Measurements from ENCODE around the gene MAD1L1.
"Not testable (repeated sequence)": the region's sequence is repeated elsewhere in the genome, so short reads cannot be mapped to it uniquely, and the experiment has no call there.

Gene MAD1L1

DNA sequence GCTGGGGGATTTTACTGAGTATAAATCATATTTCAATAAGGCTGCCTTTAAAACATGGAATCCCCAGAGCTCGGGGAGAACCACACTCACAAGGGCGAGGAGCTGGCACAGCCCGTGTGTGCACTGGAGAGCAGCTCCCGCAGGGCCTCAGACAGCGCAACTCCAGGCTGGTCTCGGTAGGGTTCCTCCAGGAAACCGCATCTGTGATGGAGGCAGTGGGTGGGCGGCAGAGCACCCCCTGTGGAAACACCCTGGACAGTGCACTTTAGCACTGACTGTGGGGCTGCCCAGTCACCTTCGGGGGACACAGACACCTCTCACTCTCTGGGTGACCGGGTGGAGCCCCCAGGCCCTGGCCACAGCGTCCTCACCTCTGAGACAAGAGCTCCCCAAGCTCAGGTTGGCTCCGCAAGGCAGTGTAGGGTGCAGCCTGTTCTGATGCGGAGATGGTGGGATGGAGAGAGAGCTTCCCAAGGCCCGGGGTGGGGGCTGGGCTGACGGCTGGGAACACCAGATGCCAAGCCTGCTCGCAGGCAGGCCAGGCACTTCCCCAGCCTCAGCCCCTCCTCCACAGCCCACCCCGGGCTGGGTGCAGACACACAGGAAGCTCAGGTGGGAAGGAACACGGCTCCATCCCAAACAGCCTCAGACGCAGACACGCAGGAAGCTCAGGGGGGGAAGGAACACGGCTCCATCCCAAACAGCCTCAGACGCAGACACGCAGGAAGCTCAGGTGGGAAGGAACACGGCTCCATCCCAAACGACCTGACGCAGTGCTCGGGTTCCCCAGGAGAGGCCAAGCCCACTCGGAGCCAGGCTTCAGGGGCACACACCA, 224.4 kb downstream of the MAD1L1 start:
- DNase-seq: no peak

DNA sequence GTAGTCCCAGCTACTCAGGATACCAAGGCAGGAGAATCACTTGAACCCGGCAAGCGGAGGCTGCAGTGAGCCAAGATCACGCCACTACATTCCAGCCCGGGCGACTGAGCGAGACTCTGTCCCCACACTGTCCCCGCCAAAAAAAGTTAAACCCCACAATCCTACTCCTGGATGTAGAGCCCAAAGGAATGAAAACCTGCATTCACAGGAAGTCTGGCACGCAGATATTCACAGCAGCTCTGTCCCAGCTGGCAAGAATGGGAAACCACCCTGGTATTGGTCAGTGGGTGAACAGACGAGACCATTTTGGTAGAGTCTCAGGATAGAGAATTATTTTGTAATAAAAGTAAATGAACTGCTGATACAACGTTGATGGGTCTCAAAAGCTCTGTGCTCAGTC, 225.2 kb downstream of the MAD1L1 start:
- DNase-seq: no peak

DNA sequence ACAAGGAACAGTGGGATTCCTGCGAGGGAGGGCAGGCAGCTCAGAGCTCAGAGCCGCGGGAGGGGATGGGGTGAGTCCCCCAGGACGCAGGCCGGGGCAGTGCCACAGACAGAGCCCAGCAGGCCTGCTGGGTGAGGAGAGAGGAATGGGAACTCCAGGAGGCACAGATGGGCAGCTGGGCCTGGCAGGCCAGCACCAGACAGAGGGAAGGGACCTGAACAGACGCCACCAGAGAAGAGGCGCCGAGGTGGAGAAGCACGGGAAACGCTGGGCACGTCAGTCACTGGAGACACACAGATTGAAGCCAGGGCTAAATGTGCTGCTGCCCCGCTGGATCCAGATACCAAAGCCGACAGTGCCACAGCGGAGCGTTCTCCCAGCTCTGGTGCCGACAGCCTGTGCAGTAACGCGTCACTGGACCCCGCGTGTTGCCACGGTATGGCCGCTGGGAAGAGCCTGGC, 225.8 kb downstream of the MAD1L1 start:
- no peak for DNase-seq

DNA sequence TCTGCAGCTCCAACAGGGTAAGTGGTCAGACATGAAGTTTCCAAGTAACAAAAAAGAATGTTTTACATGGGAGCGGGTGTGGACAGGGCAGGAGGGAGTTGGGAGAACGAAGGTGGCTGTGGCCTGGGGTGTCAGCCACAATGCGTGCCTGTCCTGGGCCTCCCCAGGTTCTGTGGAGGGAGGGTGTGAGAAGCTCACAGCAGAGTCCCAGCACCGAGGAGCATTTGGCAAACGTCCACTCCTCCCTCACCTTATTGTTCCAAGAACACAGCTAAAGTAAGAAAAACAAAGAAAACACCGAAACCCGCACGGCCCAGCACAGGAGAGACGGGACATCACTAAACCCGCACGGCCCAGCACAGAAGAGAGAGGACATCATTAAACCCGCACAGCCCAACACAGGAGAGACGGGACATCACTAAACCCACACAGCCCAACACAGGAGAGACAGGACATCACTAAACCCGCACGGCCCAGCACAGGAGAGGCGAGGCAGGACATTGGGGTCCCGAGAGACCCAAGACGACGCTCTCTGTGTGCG, 226.4 kb downstream of the MAD1L1 start:
- no peak for DNase-seq

DNA sequence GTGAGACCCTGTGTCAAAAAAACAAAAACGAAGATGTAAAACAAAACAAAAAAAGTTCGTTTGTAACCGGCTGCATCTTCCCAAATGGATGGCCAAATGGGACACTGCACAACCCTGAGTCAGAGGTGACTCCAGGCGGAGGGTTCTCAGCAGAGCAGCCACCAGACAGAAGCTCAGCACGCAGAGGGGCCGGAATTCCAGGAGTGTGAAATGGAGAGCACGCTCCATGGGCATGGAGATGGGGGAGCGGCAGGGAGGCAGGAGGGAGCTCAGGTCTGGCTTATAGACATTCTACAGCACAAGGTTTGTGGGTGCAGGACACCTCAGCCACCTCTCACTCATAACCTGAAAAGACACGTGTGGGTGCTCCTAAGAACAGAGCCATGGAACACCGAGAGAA, 227.0 kb downstream of the MAD1L1 start:
- DNase-seq: no peak

DNA sequence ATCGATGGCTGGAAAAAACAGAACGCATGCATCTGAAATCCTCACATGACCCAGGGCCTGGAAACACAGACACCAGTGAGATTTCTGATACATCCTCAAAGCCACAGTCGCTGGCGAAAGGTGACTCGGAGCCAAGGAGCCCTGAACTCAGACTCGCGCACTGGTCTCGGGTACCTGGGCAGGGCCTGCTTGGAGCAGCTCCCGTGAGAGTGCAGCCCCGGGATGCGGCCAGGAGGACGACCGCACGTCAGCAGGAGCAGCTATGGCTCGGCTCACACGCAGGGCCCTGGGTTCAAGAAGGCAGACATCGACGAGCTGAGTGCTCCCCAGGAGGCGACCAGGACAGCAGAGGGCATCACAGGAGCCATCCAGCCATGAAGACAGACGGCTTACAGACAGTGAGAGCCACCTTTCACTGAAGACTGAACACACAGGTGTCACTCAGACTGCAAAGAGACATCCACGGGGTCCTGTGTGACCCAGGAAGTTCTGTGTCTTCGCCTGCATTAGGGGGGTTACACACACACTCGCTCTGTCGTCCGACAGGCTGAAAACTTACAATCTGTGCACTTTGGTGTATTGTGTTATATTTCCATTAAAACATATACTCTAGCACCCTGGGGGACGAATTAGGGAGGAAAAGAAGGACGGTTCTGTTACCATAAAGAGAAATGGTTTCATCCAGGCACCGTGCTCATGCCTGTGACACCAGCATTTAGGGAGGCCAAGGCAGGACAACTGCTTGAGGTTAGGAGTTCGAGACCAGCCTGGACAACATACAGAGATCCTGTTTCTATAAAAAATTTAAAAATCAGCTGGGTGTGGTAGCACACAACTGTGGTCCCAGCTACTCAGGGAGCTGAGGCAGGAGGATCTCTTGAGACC, 227.7 kb downstream of the MAD1L1 start:
- DNase-seq: no peak

DNA sequence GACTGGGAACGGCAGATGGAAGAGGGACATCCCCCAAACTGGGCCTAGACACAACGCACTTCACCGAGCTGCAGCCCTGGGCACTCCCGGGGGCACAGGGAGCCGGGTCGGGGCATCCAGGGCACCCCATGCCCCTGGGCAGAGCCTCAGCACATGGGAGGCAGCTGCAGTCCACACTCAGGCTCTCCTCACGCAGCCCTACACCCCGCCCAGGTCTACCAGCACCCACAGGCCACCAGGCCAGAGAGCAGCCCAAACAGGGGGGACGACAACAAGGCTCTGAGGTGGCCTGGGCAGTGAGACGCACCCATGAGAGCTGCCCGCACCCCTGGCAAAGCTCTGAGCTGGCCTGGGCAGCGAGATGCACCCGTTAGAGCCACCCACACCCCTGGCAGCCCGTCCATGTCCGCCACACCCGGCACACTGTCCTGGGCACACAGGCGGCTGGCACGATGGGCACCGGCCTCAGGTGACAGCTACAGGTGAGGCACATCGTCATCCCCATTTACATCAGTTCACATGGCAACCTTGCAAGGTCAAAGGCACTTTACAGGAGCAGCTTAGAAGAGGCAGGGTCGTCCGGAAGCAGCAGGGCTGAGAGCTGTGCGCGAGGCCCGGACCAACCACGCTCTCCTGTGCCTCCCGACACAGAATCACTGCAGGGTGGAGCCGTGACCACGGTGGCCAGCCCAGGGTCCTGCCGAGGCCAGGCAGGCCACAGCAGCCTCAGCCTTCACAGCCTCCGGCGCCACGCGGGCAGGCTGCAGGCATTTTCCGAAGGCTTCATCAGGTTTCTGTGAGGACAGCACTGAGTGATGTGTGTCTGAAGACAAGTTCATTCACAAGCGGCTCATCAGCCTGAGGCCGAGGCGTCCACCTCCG, 228.6 kb downstream of the MAD1L1 start:
- no peak for DNase-seq

DNA sequence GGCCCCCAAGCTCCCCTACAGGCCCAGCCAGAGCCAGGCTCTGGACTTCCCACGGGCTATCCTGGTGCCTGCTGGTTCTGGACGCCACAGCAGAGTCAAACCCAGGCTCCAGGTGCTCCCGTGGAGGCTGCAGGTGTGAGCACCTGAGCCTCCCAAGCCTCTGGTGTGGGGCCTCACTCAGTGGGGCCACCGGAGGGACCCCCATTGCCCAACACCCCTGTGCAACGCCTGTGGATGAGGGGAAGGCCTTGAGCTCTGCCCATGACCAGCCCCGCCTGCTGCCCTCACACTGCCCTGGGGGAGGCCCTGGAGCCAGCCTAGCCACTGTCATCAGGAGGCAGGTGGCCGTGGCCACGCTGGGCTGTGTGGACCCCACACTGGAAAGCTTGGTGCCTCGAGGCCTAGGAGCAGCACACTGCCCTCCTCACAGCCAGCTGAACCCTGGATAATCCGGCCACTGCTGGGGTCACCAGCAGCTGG, 229.3 kb downstream of the MAD1L1 start:
- DNase-seq: no peak

DNA sequence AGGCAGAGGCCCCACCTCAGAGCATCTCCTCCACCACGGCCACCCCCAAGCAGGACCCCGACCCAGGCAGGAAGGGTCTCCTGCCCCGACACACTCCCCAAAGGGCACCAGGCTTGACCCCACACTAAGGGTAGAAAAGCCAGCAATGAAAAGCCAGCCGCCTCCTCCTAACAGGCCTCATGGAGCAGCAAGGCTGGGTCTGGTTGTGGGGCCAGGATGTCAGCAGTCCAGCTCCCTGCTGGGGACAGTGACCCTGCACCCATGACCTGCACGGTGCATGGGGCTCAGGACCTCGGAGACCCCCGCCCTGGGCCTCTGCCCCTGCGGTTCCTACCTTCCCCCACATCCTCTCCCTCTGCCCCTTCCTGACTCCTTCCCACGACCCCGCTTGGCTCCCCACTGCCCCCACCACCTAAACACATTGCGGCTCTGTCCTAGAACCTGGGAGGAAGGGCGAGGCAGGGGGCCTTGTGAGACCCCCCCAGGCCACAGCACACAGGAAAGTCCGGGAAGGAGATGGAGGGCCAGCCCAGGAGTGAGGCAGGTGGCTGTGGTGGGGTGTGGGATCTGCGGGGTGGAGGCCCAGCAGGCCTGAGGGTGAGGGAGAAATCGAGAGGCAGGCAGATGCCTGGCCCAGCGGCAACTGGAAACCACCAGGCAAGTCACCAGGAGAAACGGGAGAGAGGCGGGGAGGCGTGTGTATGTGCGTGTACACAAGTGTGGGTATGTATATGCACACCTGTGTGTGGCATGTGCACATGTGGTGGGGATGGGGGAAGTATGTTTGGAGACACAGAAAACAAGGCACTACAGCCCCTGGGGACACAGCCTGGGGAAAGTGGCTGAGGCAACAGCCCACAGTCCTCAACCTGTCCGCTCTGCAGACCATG, 229.9 kb downstream of the MAD1L1 start:
- no peak for DNase-seq

DNA sequence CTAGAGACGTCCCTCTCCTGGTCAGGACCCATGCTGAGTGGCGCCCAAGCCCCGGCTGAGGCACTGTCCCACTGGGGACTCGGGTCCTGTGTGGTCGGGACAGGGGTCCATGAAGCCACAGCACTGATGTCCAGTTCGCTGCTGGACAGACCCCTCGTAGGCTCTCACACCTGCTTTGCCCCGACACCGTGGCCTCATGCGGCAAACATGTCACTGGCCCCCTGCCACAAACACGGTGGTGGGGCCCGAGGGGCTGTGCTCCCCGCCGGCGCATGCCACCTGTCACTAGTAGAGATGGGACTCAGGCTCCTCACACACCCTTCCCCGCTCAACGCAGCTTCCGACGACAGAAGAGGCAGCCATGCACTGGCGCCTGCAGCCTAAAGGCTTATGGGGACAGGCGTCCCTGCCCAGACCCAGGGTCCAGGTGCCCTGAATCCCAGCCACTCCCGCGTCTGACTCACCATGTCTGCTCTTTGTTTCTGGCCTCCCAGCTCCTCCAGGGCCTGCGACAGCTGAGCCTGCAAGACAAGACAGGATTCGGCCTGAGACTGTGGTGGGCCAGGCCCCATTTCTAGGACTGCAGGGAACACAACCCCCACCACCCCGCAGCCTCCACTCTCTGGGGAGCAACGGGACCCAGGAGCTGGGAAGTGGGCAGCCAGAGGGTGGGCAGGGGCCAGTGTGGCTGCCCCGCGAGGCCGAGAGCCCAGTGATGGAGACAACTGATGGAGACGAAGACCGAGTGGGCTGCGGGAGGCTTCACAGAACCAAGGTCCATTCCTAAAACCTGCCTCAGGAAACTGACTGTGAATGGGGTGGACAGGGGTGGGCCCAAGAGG, 230.9 kb downstream of the MAD1L1 start:
- DNase-seq: no peak

DNA sequence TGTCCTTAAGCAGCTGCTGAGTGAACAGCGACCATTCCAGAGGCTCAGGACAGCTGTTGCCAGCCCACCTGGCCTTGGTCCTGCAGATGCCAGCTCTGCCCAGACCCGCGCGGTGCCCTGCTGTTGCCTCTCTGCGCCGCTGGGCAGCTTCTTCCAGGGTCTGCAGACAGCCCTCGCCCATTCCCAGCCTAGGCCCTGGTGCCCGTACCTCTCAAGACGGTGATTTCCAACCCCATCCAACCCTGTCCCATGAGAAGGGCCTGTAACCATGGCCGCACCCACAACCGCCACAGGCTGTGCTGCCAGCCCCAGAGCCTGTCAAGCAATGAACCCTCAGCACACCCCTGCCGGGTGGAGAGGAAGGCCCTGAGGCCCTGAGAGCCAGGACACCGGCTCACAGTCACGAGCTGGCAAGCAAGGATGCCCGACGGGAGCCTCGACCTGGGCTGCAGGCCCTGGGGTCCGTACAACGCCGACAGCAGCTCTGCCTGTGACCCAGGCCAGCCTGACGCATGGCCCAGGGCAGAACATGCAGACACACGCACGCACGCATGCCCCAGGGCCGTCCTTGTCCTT, 231.9 kb downstream of the MAD1L1 start:
- DNase-seq: no peak

DNA sequence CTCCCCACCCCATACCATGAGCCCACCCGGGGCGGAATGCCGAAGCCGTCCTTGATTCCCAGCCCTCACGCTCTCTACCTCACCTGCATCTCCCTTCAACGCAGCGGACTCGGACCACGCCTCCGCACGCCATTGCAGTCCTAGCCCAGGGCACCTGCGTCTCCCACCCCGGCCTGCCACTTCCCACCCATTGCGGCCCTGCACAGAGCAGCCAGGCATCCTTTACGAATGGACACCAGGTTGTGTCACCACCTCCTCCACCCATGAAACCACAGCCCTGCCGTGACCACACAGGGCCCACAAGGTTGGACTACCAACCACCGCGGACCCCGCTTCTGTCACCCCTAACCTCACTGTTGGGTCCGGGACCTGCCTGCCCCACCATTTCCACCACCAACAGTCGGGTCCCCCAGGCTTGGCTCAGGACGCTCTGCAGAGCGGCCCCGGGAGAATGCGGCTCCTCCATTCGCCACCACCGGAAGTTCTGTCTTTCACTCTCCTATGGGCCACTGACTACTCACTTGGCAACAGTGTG, 232.5 kb downstream of the MAD1L1 start:
- no peak for DNase-seq

DNA sequence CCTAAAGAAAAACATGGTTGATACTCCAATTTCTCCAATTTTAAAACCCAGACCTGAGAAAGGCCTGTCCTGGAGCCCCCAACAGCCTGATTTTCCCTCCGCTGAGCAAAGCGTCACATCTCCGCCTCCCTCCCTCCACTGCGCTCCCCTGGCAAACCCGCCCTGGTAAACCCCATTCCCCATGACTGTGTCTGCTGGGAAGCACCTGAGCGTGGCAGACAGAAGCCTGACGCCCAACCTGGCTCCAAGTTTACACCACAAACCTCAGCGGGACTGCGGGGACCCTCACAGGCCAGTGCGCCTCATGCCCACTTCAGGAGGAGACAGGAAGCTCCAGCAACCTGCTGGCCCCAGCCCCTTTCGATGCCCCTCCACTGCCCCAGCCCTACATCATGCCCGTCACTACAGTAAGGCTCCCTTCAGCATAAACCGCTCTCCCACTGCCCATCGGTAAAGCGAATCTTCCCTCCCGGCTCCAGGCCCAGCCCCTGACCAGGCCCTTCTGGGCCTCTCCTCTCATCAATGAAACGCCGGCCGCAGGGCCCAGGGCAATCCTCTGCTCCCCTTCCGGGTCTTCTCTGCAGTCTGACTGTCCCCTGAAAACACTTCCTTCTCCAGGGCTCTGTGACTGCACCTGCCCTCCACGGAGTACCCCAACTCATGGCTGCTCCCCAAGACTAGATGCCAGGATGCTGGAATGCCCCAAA, 233.3 kb downstream of the MAD1L1 start:
- DNase-seq: no peak

DNA sequence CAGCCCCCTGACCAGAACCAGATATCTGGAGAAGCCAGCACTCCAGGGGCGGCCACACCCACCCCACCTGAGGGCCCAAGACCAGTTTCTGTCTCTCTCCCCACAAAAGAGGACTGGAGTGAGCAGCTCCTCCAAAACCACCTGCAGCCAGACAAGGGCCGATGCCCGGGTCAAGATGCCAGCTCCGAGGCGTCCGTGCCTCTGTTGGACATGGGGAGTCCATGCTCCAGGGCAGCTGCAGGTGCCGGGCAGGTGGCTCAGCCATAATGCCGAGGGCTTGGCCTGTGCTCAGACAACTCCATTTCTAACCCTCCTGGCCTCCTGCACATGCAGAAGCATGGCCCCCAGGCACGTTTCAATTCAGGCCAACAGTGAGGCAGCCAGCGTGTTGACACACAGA, 234.6 kb downstream of the MAD1L1 start:
- DNase-seq: no peak

DNA sequence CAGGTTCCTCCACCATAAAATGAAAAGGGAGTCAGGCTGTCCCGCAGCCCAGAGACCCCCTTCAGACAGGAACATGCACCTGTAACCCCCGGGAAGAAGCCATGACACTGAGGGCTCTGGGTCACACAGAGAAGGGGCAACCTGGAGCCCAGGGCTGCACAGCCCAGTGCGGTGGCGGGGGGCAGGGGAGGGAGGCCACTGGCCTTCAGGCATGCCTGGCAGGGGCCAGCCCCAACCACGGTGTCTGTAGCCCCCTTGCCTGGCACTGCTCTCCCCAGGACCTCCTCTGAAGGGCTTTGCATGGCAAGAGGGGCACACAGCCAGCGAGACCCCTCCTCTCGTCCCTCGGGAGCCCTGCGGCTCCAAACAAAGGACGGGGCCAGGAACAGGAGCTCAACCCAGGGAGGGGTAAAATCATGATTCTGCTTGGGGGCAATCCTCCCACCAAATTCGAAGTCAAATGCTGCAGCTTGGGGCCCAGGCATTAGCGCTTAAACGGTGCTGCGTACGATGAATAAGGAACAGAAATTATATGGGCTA, 235.1 kb downstream of the MAD1L1 start:
- DNase-seq: no peak

DNA sequence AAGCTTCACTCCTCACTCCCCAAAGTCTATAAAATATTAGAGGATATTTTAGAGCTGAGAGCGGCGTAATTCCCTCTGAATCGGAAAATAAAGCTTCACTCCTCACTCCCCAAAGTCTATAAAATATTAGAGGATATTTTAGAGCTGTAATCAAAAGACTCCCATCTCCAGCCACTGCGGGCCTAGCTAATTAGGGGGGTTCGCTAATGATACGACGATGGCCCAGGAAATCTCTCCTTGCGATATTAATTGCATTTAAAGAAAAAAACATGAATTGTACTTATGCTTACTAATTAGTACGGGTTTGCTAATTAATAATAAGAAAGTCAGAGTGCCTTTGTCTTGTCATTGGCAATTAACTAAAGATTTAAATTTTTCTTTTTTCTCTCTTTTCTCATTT, 235.9 kb downstream of the MAD1L1 start:
- no peak for DNase-seq

DNA sequence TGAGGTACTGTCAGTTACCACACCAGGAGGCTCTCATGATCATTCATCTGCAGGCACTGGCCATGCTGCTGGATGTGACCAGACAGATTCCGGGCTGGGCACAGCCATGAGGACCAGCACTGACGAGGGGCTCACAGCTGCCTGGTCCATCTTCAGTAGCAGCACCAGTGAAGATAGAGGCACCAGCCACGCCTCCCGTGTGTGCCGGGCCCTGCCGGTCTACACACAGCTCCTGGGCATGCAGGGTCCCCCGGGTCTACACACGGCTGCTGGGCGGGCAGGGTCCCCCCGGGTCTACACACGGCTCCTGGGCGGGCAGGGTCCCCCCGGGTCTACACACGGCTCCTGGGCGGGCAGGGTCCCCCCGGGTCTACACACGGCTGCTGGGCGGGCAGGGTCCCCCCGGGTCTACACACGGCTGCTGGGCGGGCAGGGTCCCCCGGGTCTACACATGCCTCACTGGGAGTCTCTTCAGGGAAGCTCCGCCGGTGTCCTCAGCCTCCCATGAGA, 236.8 kb downstream of the MAD1L1 start:
- not testable (repeated sequence) for DNase-seq

DNA sequence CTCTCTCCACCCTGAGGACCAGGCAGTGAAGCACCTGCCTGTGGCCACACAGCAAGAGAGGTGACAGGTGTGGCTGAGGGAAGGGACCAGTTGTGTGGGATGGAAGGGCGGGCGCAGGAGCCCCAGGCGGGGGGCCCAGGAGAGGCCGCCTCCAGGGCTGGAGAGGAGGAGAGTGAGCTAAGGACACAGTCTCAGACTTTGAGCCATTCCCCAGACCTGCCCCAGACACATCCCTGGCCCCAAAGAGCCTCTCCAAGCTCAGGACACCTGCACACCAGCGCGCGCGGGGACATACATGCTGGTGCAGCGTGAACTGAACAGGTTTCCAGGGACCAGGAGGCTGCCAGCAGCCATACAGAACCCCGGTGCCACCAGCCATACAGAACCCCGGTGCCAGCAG, 237.3 kb downstream of the MAD1L1 start:
- no peak for DNase-seq

DNA sequence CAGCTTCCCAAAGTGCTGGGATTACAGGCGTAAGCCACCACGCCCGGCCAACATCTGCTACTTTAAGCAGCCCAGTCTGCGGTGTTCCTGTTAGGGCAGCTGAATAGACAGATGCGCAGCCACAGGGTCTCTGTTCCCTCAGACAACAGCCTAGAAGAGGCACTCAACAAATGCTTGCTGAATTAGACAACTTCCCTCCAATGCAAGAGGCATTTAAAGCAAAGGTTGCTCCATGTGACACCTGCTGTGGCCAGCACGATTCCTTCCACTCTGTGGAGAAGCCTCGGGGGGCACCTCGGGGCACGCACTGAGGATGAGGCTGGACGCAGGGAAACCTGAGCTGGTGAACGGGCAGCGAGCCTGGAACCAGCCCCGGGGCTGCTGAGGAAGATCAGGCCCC, 237.8 kb downstream of the MAD1L1 start:
- DNase-seq: no peak

Measured in GDM1 (cell line).